Caco-2 (cell line): ENCODE results near the gene ATP8B2. TPM values are rescaled to one million over a fixed set of nuclear protein-coding genes. Genes with fewer than 3 reads are reported as not detected.
A peak's percentile ranks its signal among the peaks of the same experiment; 100 is the strongest.

Experiments used
- BruUV-seq: library from RNA; stranded (reverse); fragments of 400-500 nt; replicated peaks from 2 replicates; lab custom pipeline; 2021; lab: Mats Ljungman, UMichigan
- CTCF ChIA-PET: fragments of 300-600 bp; sonication (Branson Sonifier 250); formaldehyde crosslinking; loops from one replicate; lab custom pipeline; 2022; ENCODE audit warnings: antibody characterized with exemption; lab: Charles Lee
- POLR2A ChIA-PET: fragments of 300-600 bp; sonication (Branson Sonifier 250); formaldehyde crosslinking; loops from one replicate; lab custom pipeline; 2022; ENCODE audit warnings: antibody characterized with exemption; lab: Charles Lee
- DNase-seq, 2 experiments: peaks; one replicate each; pipeline versions ENCODE4 v3.0.0 to v3.0.0-alpha.2; 2020 to 2022
- H3K27me3 ChIP-seq: replicated peaks from 2 replicates; pipeline ENCODE4 v1.6.0; 2011; ENCODE audit warnings: low read length; ENCODE audit not compliant: control insufficient read depth, insufficient read depth
- H3K36me3 ChIP-seq: 2 replicates; pipeline ENCODE4 v1.5.1; 2011; ENCODE audit warnings: low read length; ENCODE audit not compliant: control insufficient read depth, insufficient read depth
- H3K4me1 ChIP-seq: fragments of 250-450 bp; sonication (Bioruptor Pico); 2 replicates; pipeline ENCODE4 v1.5.1; 2020; ENCODE audit warnings: mild to moderate bottlenecking
- H3K4me3 ChIP-seq: 2 replicates; pipeline ENCODE4 v1.5.1; 2011; ENCODE audit warnings: low read depth, mild to moderate bottlenecking, control low read depth, low read length
- H3K9me3 ChIP-seq: fragments of 250-450 bp; sonication (Bioruptor Pico); 2 replicates; pipeline ENCODE4 v1.5.1; 2020; ENCODE audit warnings: mild to moderate bottlenecking, moderate library complexity
- H3K27ac Mint-ChIP-seq: one replicate; pipeline ENCODE4 v1.8.0; 2022; ENCODE audit warnings: mixed read lengths; ENCODE audit not compliant: unreplicated experiment
- H3K27me3 Mint-ChIP-seq: one replicate; pipeline ENCODE4 v1.8.0; 2022; ENCODE audit warnings: mixed read lengths; ENCODE audit not compliant: insufficient read depth, unreplicated experiment
- H3K36me3 Mint-ChIP-seq: one replicate; pipeline ENCODE4 v1.8.0; 2022; ENCODE audit warnings: mild to moderate bottlenecking, mixed read lengths; ENCODE audit not compliant: insufficient read depth, unreplicated experiment
- H3K4me1 Mint-ChIP-seq: one replicate; pipeline ENCODE4 v1.8.0; 2022; ENCODE audit warnings: low read depth, mixed read lengths; ENCODE audit not compliant: unreplicated experiment
- H3K4me3 Mint-ChIP-seq: one replicate; pipeline ENCODE4 v1.8.0; 2022; ENCODE audit warnings: mild to moderate bottlenecking, moderate library complexity, mixed read lengths; ENCODE audit not compliant: unreplicated experiment
- H3K9me3 Mint-ChIP-seq: one replicate; pipeline ENCODE4 v1.8.0; 2022; ENCODE audit warnings: mixed read lengths; ENCODE audit not compliant: unreplicated experiment
- CTCF ChIP-seq, 2 experiments: fragments of 200-600 bp in 1 of 2; IDR thresholded peaks; 1 replicate in 1 of 2; 2 replicates in 1 of 2; pipeline versions ENCODE4 v1.5.1 to v1.8.0; 2011 to 2022; ENCODE audit warnings: antibody characterized with exemption in 1 of 2, control low read depth in 1 of 2, inconsistent platforms in 1 of 2, low read depth in 1 of 2, low read length in 1 of 2, mild to moderate bottlenecking in 1 of 2, moderate library complexity in 1 of 2; ENCODE audit not compliant: insufficient read depth in 1 of 2, severe bottlenecking in 1 of 2, unreplicated experiment in 1 of 2
- intact Hi-C: fragments of 100-400 bp; cut with micrococcal nuclease; formaldehyde crosslinking; loops from one replicate; pipeline ENCODE4 v1.10.0; 2022; ENCODE audit not compliant: unreplicated experiment
- total RNA-seq: library from RNA; stranded (reverse); gene quantifications from 2 replicates; pipeline ENCODE4 v1.2.3, GENCODE V29; 2022

The ATP8B2 gene
- total RNA-seq, 1 experiment from 2014 or later = 10.5 TPM

- H3K4me1 Mint-ChIP-seq = peaks cover 21% of the 10 kb centered on the region
- H3K9me3 Mint-ChIP-seq = no peaks in the 10 kb centered on the region
- H3K27ac Mint-ChIP-seq = no peak overlapping the region
- intact Hi-C loops = no loop called here
- peak; percentile 57 to 77 for DNase-seq
- POLR2A ChIA-PET = interaction anchor here (0.5 to 0.7 kb wide), 2 partner anchors 25 to 310 kb away, joined by 4 to 5 read pairs; no protein-coding TSS in a partner anchor
- no peak for TF ChIP-seq CTCF (IDR thresholded peaks at IDR 0.05; ENCODE audit: insufficient read depth in 1 of 2, low read depth in 1 of 2, low read length in 1 of 2, severe bottlenecking in 1 of 2, unreplicated experiment in 1 of 2)
- H3K27me3 ChIP-seq = no peaks in the 10 kb centered on the region
- H3K4me1 ChIP-seq = peaks cover 6% of the 10 kb centered on the region; the same call in 1 of the 2 replicates
- H3K4me3 ChIP-seq = peak overlapping the region; percentile 51
- no peaks in the 10 kb centered on the region for H3K36me3 ChIP-seq
- H3K4me3 Mint-ChIP-seq = peak overlapping the region; percentile 73
- no peaks in the 10 kb centered on the region for H3K36me3 Mint-ChIP-seq
- no peaks in the 10 kb centered on the region for H3K27me3 Mint-ChIP-seq
- BruUV-seq = no TSS peak
- H3K9me3 ChIP-seq = no peaks in the 10 kb centered on the region
- CTCF ChIA-PET = interaction anchor here (0.6 to 0.7 kb wide), 2 partner anchors 77 to 129 kb away, joined by 4 read pairs; no protein-coding TSS in a partner anchor
Observed at GRCh38 chr1:154328318-154329151, 3.2 kb downstream of the ATP8B2 start.

GRCh38 chr1:154329152-154329521, 3.8 kb downstream of the ATP8B2 start:
- H3K9me3 Mint-ChIP-seq = no peaks in the 10 kb centered on the region
- peaks cover 5% of the 10 kb centered on the region for H3K36me3 Mint-ChIP-seq
- H3K27me3 Mint-ChIP-seq = no peaks in the 10 kb centered on the region
- no peak overlapping the region for H3K27ac Mint-ChIP-seq
- H3K4me1 Mint-ChIP-seq = peaks cover 27% of the 10 kb centered on the region
- no peaks in the 10 kb centered on the region for H3K36me3 ChIP-seq
- no peaks in the 10 kb centered on the region for H3K27me3 ChIP-seq
- TF ChIP-seq CTCF (IDR thresholded peaks at IDR 0.05; ENCODE audit: insufficient read depth in 1 of 2, low read depth in 1 of 2, low read length in 1 of 2, severe bottlenecking in 1 of 2, unreplicated experiment in 1 of 2) = peak in 1 of 2 experiments; percentile 30
- H3K4me3 ChIP-seq = no peak overlapping the region; the same call in 1 of the 2 replicates
- no TSS peak for BruUV-seq
- ChIA-PET POLR2A (interaction anchor here (0.6 kb wide), 1 partner anchor 558 kb away, joined by 3 read pairs; no protein-coding TSS in a partner anchor), CTCF (interaction anchor here (0.6 to 1.1 kb wide), 2 partner anchors 130 to 138 kb away, joined by 3 to 4 read pairs; no protein-coding TSS in a partner anchor)
- intact Hi-C loops = no loop called here
- no peaks in the 10 kb centered on the region for H3K9me3 ChIP-seq
- peak overlapping the region; percentile 73 for H3K4me3 Mint-ChIP-seq
- DNase-seq = no peak
- peaks cover 12% of the 10 kb centered on the region for H3K4me1 ChIP-seq

- DNase-seq = no peak
- Histone ChIP-seq H3K9me3 (no peaks in the 10 kb centered on the region), H3K36me3 (no peaks in the 10 kb centered on the region), H3K4me1 (peaks cover 13% of the 10 kb centered on the region), H3K4me3 (no peak overlapping the region), H3K27me3 (no peaks in the 10 kb centered on the region)
- POLR2A ChIA-PET = interaction anchor here (0.6 kb wide), 1 partner anchor 559 kb away, joined by 3 read pairs; no protein-coding TSS in a partner anchor
- H3K9me3 Mint-ChIP-seq = no peaks in the 10 kb centered on the region
- peak overlapping the region; percentile 73 for H3K4me3 Mint-ChIP-seq
- no peak overlapping the region for H3K27ac Mint-ChIP-seq
- H3K36me3 Mint-ChIP-seq = peaks cover 6% of the 10 kb centered on the region
- BruUV-seq = no TSS peak
- no peak for TF ChIP-seq CTCF (IDR thresholded peaks at IDR 0.05; ENCODE audit: insufficient read depth in 1 of 2, low read depth in 1 of 2, low read length in 1 of 2, severe bottlenecking in 1 of 2, unreplicated experiment in 1 of 2)
- H3K27me3 Mint-ChIP-seq = no peaks in the 10 kb centered on the region
- intact Hi-C loops = no loop called here
- CTCF ChIA-PET = interaction anchor here (0.6 to 1.1 kb wide), 2 partner anchors 53 to 137 kb away, joined by 3 to 7 read pairs; no protein-coding TSS in a partner anchor
- peaks cover 32% of the 10 kb centered on the region for H3K4me1 Mint-ChIP-seq
Observed at GRCh38 chr1:154329551-154330131, 4.3 kb downstream of the ATP8B2 start.
